HEK293 (cell line): ENCODE measurements around the gene TC2N.

Experiments
- CTCF ChIA-PET: fragments of 350-600 bp; formaldehyde crosslinking; extraction: SDS; loops from one replicate; lab custom pipeline; 2021; ENCODE audit warnings: antibody characterized with exemption; lab: Yijun Ruan, JAX
- POLR2A ChIA-PET: fragments of 300-600 bp; formaldehyde crosslinking; extraction: SDS; loops from one replicate; lab custom pipeline; 2020; ENCODE audit warnings: antibody characterized with exemption, inconsistent platforms; lab: Yijun Ruan, JAX
- H3K27ac ChIP-seq: fragments of 200-500 bp; sonication (Bioruptor generic); 2 replicates; pipeline ENCODE4 v1.5.1; 2014; ENCODE audit warnings: low read depth, low read length, control low read depth, inconsistent platforms; ENCODE audit errors: extremely low read depth
- H3K36me3 ChIP-seq, 2 experiments: fragments of 200-500 bp in 1 of 2; sonication (Bioruptor generic) in 1 of 2; 1 replicate in 1 of 2; 2 replicates in 1 of 2; pipeline ENCODE4 v1.5.1; 2014 to 2017; ENCODE audit warnings: inconsistent platforms in 2 of 2, low read length in 2 of 2; ENCODE audit not compliant: control insufficient read depth in 2 of 2, insufficient read depth in 1 of 2
- H3K4me1 ChIP-seq: fragments of 200-500 bp; sonication (Bioruptor generic); 2 replicates; pipeline ENCODE4 v1.5.1; 2014; ENCODE audit warnings: mild to moderate bottlenecking, low read length, inconsistent platforms; ENCODE audit not compliant: control insufficient read depth, insufficient read depth
- H3K4me3 ChIP-seq: 2 replicates; pipeline ENCODE4 v1.5.1; 2011; ENCODE audit warnings: low read depth, mild to moderate bottlenecking, control low read depth, low read length, moderate library complexity
- H3K9me3 ChIP-seq: fragments of 200-500 bp; sonication (Bioruptor generic); 2 replicates; pipeline ENCODE4 v1.5.1; 2014; ENCODE audit warnings: low read depth, low read length, inconsistent platforms; ENCODE audit not compliant: control insufficient read depth, insufficient read depth
- BCL11A ChIP-seq: fragments of 450-650 bp; formaldehyde crosslinking; IDR thresholded peaks from 2 replicates; pipeline ENCODE4 v1.5.1; 2016; ENCODE audit warnings: low read depth, missing biosample characterization, missing genetic modification characterization
- GFI1B ChIP-seq: fragments of 450-650 bp; formaldehyde crosslinking; IDR thresholded peaks from 2 replicates; pipeline ENCODE4 v1.5.1; 2016; ENCODE audit warnings: missing biosample characterization, missing genetic modification characterization
- KLF17 ChIP-seq: fragments of 450-650 bp; formaldehyde crosslinking; IDR thresholded peaks from 2 replicates; pipeline ENCODE4 v1.5.1; 2016; ENCODE audit warnings: missing biosample characterization, missing genetic modification characterization
- KLF8 ChIP-seq: fragments of 450-650 bp; formaldehyde crosslinking; IDR thresholded peaks from 2 replicates; pipeline ENCODE4 v1.5.1; 2016; ENCODE audit warnings: missing biosample characterization, missing genetic modification characterization
- RBAK ChIP-seq: fragments of 450-650 bp; formaldehyde crosslinking; IDR thresholded peaks from 2 replicates; pipeline ENCODE4 v1.5.1; 2016; ENCODE audit warnings: missing biosample characterization, missing genetic modification characterization
- REPIN1 ChIP-seq: fragments of 450-650 bp; formaldehyde crosslinking; IDR thresholded peaks from 2 replicates; pipeline ENCODE4 v1.5.1; 2017; ENCODE audit warnings: missing biosample characterization, missing genetic modification characterization, low read depth
- SCRT1 ChIP-seq: fragments of 450-650 bp; formaldehyde crosslinking; IDR thresholded peaks from 2 replicates; pipeline ENCODE4 v1.5.1; 2016; ENCODE audit warnings: missing biosample characterization, missing genetic modification characterization, borderline replicate concordance
- SETDB1 ChIP-seq: IDR thresholded peaks from one replicate; pipeline ENCODE4 v1.6.1; 2017; ENCODE audit warnings: mild to moderate bottlenecking, low read length, moderate library complexity, mixed read lengths; ENCODE audit not compliant: insufficient read length
- SP7 ChIP-seq: fragments of 450-650 bp; formaldehyde crosslinking; IDR thresholded peaks from 2 replicates; pipeline ENCODE4 v1.5.1; 2016; ENCODE audit warnings: missing biosample characterization, missing genetic modification characterization
- ZBTB21 ChIP-seq: fragments of 450-650 bp; formaldehyde crosslinking; IDR thresholded peaks from 2 replicates; pipeline ENCODE4 v1.5.1; 2017; ENCODE audit warnings: missing biosample characterization, missing genetic modification characterization
- ZBTB44 ChIP-seq: fragments of 450-650 bp; IDR thresholded peaks from 2 replicates; pipeline ENCODE4 v1.5.1; 2018; ENCODE audit warnings: missing biosample characterization, mild to moderate bottlenecking, missing genetic modification characterization
- ZFHX2 ChIP-seq: fragments of 450-650 bp; formaldehyde crosslinking; conservative IDR thresholded peaks from 2 replicates; pipeline ENCODE4 v1.5.1; 2016; ENCODE audit warnings: missing biosample characterization, missing genetic modification characterization
- ZNF121 ChIP-seq: fragments of 450-650 bp; formaldehyde crosslinking; IDR thresholded peaks from 2 replicates; pipeline ENCODE4 v1.5.1; 2016; ENCODE audit warnings: missing biosample characterization, missing genetic modification characterization
- ZNF132 ChIP-seq: fragments of 450-650 bp; formaldehyde crosslinking; IDR thresholded peaks from 2 replicates; pipeline ENCODE4 v1.5.1; 2017; ENCODE audit warnings: missing biosample characterization, missing genetic modification characterization, borderline replicate concordance
- ZNF157 ChIP-seq: fragments of 450-650 bp; formaldehyde crosslinking; IDR thresholded peaks from 2 replicates; pipeline ENCODE4 v1.5.1; 2016; ENCODE audit warnings: missing biosample characterization, missing genetic modification characterization
- ZNF169 ChIP-seq: fragments of 450-650 bp; formaldehyde crosslinking; IDR thresholded peaks from 2 replicates; pipeline ENCODE4 v1.5.1; 2016; ENCODE audit warnings: missing biosample characterization, missing genetic modification characterization
- ZNF174 ChIP-seq: fragments of 450-650 bp; formaldehyde crosslinking; IDR thresholded peaks from 2 replicates; pipeline ENCODE4 v1.5.0; 2017; ENCODE audit warnings: missing biosample characterization, mild to moderate bottlenecking, missing genetic modification characterization
- ZNF18 ChIP-seq: fragments of 450-650 bp; formaldehyde crosslinking; IDR thresholded peaks from 2 replicates; pipeline ENCODE4 v1.5.1; 2016; ENCODE audit warnings: missing biosample characterization, missing genetic modification characterization
- ZNF184 ChIP-seq: fragments of 450-650 bp; IDR thresholded peaks from 2 replicates; pipeline ENCODE4 v1.5.1; 2018; ENCODE audit warnings: missing biosample characterization, mild to moderate bottlenecking, missing genetic modification characterization
- ZNF211 ChIP-seq: fragments of 450-650 bp; formaldehyde crosslinking; IDR thresholded peaks from 2 replicates; pipeline ENCODE4 v1.5.1; 2016; ENCODE audit warnings: low read depth, missing biosample characterization, missing genetic modification characterization
- ZNF302 ChIP-seq: fragments of 450-650 bp; formaldehyde crosslinking; IDR thresholded peaks from 2 replicates; pipeline ENCODE4 v1.5.1; 2016; ENCODE audit warnings: missing biosample characterization, missing genetic modification characterization, low read depth
- ZNF362 ChIP-seq: fragments of 450-650 bp; formaldehyde crosslinking; IDR thresholded peaks from 2 replicates; pipeline ENCODE4 v1.5.1; 2016; ENCODE audit warnings: missing biosample characterization, missing genetic modification characterization
- ZNF391 ChIP-seq: fragments of 450-650 bp; formaldehyde crosslinking; IDR thresholded peaks from 2 replicates; pipeline ENCODE4 v1.5.1; 2016; ENCODE audit warnings: low read depth, missing biosample characterization, missing genetic modification characterization, borderline replicate concordance
- ZNF521 ChIP-seq: fragments of 450-650 bp; formaldehyde crosslinking; IDR thresholded peaks from 2 replicates; pipeline ENCODE4 v1.5.1; 2017; ENCODE audit warnings: missing biosample characterization, mild to moderate bottlenecking, missing genetic modification characterization
- ZNF530 ChIP-seq: fragments of 450-650 bp; formaldehyde crosslinking; IDR thresholded peaks from 2 replicates; pipeline ENCODE4 v1.5.1; 2016; ENCODE audit warnings: low read depth, missing biosample characterization, missing genetic modification characterization
- ZNF560 ChIP-seq: fragments of 450-650 bp; formaldehyde crosslinking; IDR thresholded peaks from 2 replicates; pipeline ENCODE4 v1.5.1; 2017; ENCODE audit warnings: missing biosample characterization, missing genetic modification characterization, borderline replicate concordance
- ZNF571 ChIP-seq: fragments of 450-650 bp; formaldehyde crosslinking; IDR thresholded peaks from 2 replicates; pipeline ENCODE4 v1.5.0; 2017; ENCODE audit warnings: missing biosample characterization, missing genetic modification characterization
- ZNF596 ChIP-seq: fragments of 450-650 bp; IDR thresholded peaks from 2 replicates; pipeline ENCODE4 v1.5.0; 2018; ENCODE audit warnings: missing biosample characterization, mild to moderate bottlenecking, missing genetic modification characterization, moderate library complexity
- ZNF624 ChIP-seq: fragments of 450-650 bp; formaldehyde crosslinking; IDR thresholded peaks from 2 replicates; pipeline ENCODE4 v1.5.1; 2017; ENCODE audit warnings: missing biosample characterization, missing genetic modification characterization
- ZNF626 ChIP-seq: fragments of 450-650 bp; sonication (Bioruptor Pico); formaldehyde crosslinking; IDR thresholded peaks from 2 replicates; pipeline ENCODE4 v1.5.1; 2018; ENCODE audit warnings: missing biosample characterization, missing genetic modification characterization, inconsistent platforms
- ZNF660 ChIP-seq: fragments of 450-650 bp; IDR thresholded peaks from 2 replicates; pipeline ENCODE4 v1.5.1; 2018; ENCODE audit warnings: missing biosample characterization, mild to moderate bottlenecking, missing genetic modification characterization
- ZNF664 ChIP-seq: fragments of 450-650 bp; formaldehyde crosslinking; IDR thresholded peaks from 2 replicates; pipeline ENCODE4 v1.5.1; 2016; ENCODE audit warnings: missing biosample characterization, missing genetic modification characterization
- ZNF777 ChIP-seq: fragments of 450-650 bp; formaldehyde crosslinking; IDR thresholded peaks from 2 replicates; pipeline ENCODE4 v1.5.1; 2017; ENCODE audit warnings: missing biosample characterization, missing genetic modification characterization, borderline replicate concordance
- ZSCAN23 ChIP-seq: fragments of 450-650 bp; formaldehyde crosslinking; IDR thresholded peaks from 2 replicates; pipeline ENCODE4 v1.5.1; 2016; ENCODE audit warnings: missing biosample characterization, missing genetic modification characterization
- ZXDB ChIP-seq: fragments of 450-650 bp; formaldehyde crosslinking; IDR thresholded peaks from 2 replicates; pipeline ENCODE4 v1.5.1; 2016; ENCODE audit warnings: missing biosample characterization, missing genetic modification characterization

TC2N gene

GRCh38 chr14:91858536-91859275 is 8.6 kb downstream of the TC2N start:
- CTCF ChIA-PET, result interaction anchor here (0.7 to 1.3 kb wide), 3 partner anchors 209 to 347 kb away, joined by 3 to 7 read pairs (median 4); no protein-coding TSS in a partner anchor
- H3K9me3 ChIP-seq, result no peaks in the 10 kb centered on the region
- H3K4me1 ChIP-seq, result peaks cover 8% of the 10 kb centered on the region; the same call in 1 of the 2 replicates
- no peak overlapping the region; the same call in 1 of the 2 replicates for H3K27ac ChIP-seq
- no peaks in the 10 kb centered on the region for H3K36me3 ChIP-seq
- POLR2A ChIA-PET, result no interaction called here
- H3K4me3 ChIP-seq, result no peak overlapping the region
- TF ChIP-seq ZNF664 (no peak), SETDB1 (no peak), REPIN1 (tag by site-specific recombination) (no peak), ZNF521 (tag by site-specific recombination) (no peak), BCL11A (tag by site-specific recombination) (peak; percentile 54; the same call in 1 of the 2 replicates), RBAK (tag by site-specific recombination) (no peak), ZNF211 (tag by site-specific recombination) (no peak), KLF8 (tag by site-specific recombination) (peak; percentile 34; the same call in 1 of the 2 replicates), GFI1B (tag by site-specific recombination) (no peak), ZSCAN23 (tag by site-specific recombination) (no peak), ZNF560 (no peak), ZNF596 (tag by site-specific recombination) (no peak), ZNF302 (tag by site-specific recombination) (no peak), ZBTB44 (peak; percentile 67; the same call in 1 of the 2 replicates), SCRT1 (tag by site-specific recombination) (no peak), ZNF157 (tag by site-specific recombination) (no peak), ZFHX2 (tag by site-specific recombination) (no peak), ZNF174 (no peak), ZNF169 (tag by site-specific recombination) (no peak), KLF17 (tag by site-specific recombination) (no peak), SP7 (tag by site-specific recombination) (peak; percentile 74), ZNF184 (tag by site-specific recombination) (0 out of 2 replicates have a peak, but pooled peaks have one; percentile 74), ZXDB (no peak; the same call in 1 of the 2 replicates), ZNF121 (no peak), ZNF132 (no peak), ZNF660 (tag by site-specific recombination) (no peak), ZNF391 (tag by site-specific recombination) (no peak), ZNF626 (tag by site-specific recombination) (no peak), ZNF18 (no peak), ZNF624 (tag by site-specific recombination) (no peak), ZNF530 (tag by site-specific recombination) (no peak), ZNF362 (tag by site-specific recombination) (no peak), ZNF571 (tag by site-specific recombination) (no peak), ZBTB21 (tag by site-specific recombination) (0 out of 2 replicates have a peak, but pooled peaks have one; percentile 11), ZNF777 (no peak)
